Tibial nerve (tissue), 4 donors: ENCODE measurements around the gene TSHZ3. TPM values are rescaled to one million over a fixed set of nuclear protein-coding genes. Genes with fewer than 3 reads are reported as not detected.

Source experiments
- DNase-seq, 2 donors: peaks; one replicate each; pipeline ENCODE4 v3.0.0-alpha.2; 2019; ENCODE audit warnings: low spot score in 2 of 2
- H3K27ac ChIP-seq, 4 donors: fragments of 200-600 bp; sonication (generic) in 3 of 4; one replicate each; pipeline ENCODE4 v1.5.1; 2017 to 2019; ENCODE audit warnings: mild to moderate bottlenecking in 1 of 4
- H3K27me3 ChIP-seq, 2 donors: fragments of 200-600 bp; sonication (generic) in 1 of 2; one replicate each; pipeline versions ENCODE4 v1.5.1 to v1.6.0; 2017 to 2019
- H3K36me3 ChIP-seq, 3 donors: fragments of 200-600 bp; sonication (generic); one replicate each; pipeline ENCODE4 v1.5.1; 2018 to 2019
- H3K4me1 ChIP-seq, 4 donors: fragments of 200-600 bp; sonication (generic) in 3 of 4; one replicate each; pipeline ENCODE4 v1.5.1; 2017 to 2019
- H3K4me3 ChIP-seq, 4 donors: fragments of 200-600 bp; sonication (generic) in 3 of 4; one replicate each; pipeline ENCODE4 v1.5.1; 2017 to 2019; ENCODE audit warnings: mild to moderate bottlenecking in 1 of 4, moderate library complexity in 1 of 4
- H3K9me3 ChIP-seq, 4 donors: fragments of 200-600 bp; sonication (generic) in 3 of 4; one replicate each; pipeline ENCODE4 v1.5.1; 2017 to 2019
- CTCF ChIP-seq, 5 experiments: fragments of 200-600 bp in 3 of 5; fragments of 450-650 bp in 2 of 5; sonication (generic) in 3 of 5; IDR thresholded peaks; one replicate each; pipeline ENCODE4 v1.5.1; 2016 to 2019; ENCODE audit warnings: antibody characterized with exemption in 5 of 5, mild to moderate bottlenecking in 3 of 5, moderate library complexity in 2 of 5
- EP300 ChIP-seq, 2 donors: sonication (generic); formaldehyde crosslinking; IDR thresholded peaks; one replicate each; pipeline ENCODE4 v1.6.1; 2017; ENCODE audit warnings: antibody characterized with exemption in 2 of 2, mild to moderate bottlenecking in 1 of 2
- POLR2A ChIP-seq, 2 donors: fragments of 450-650 bp; IDR thresholded peaks; one replicate each; pipeline ENCODE4 v1.6.1; 2017; ENCODE audit warnings: antibody characterized with exemption in 2 of 2, mild to moderate bottlenecking in 2 of 2, moderate library complexity in 2 of 2
- WGBS, 2 donors: methylation state at CpG; one replicate each; pipeline ENCODE4 v1.1.5; 2018; 5-methylcytosine and 5-hydroxymethylcytosine counted together
- total RNA-seq, 4 donors: library from RNA; depleted of rRNA; stranded (reverse); fragments of >200 nt; gene quantifications; one replicate each; pipeline ENCODE4 v1.1.0, GENCODE V29; 2016

Gene TSHZ3
- total RNA-seq, 4 donors from 2014 or later: 20.4 to 22.4 (median 22.3) TPM

- WGBS, 2 donors: 72 to 73% methylated on average over 8 of the region's 8 CpGs
- Histone ChIP-seq H3K27me3 (peaks cover 0 to under 1% of the 10 kb centered on the region in 2 donors), H3K27ac (peak overlapping the region in 1 of 4 donors; percentile 93), H3K9me3 (no peaks in the 10 kb centered on the region), H3K36me3 (no peaks in the 10 kb centered on the region), H3K4me3 (no peak overlapping the region), H3K4me1 (peaks cover 0 to 39% (median 4%) of the 10 kb centered on the region in 4 donors)
- TF ChIP-seq CTCF (IDR thresholded peaks at IDR 0.05) (no peak), POLR2A (IDR thresholded peaks at IDR 0.05) (no peak), EP300 (IDR thresholded peaks at IDR 0.05) (no peak)
- no peak for DNase-seq
Observed at GRCh38 chr19:31346184-31347059, 2.8 kb downstream of the TSHZ3 start.

- Histone ChIP-seq H3K4me1 (peaks cover 0 to 52% (median 10%) of the 10 kb centered on the region in 4 donors), H3K27ac (peak overlapping the region in 2 of 4 donors; percentile 40 to 62), H3K9me3 (no peaks in the 10 kb centered on the region), H3K36me3 (no peaks in the 10 kb centered on the region), H3K27me3 (no peaks in the 10 kb centered on the region), H3K4me3 (peak overlapping the region in 1 of 4 donors; percentile 14)
- WGBS, 2 donors: 49% methylated on average over 9 of the region's 9 CpGs
- DNase-seq: no peak
- peak in 1 of 2 donors; percentile 9 for TF ChIP-seq EP300 (IDR thresholded peaks at IDR 0.05)
- TF ChIP-seq CTCF (IDR thresholded peaks at IDR 0.05): no peak
- no peak for TF ChIP-seq POLR2A (IDR thresholded peaks at IDR 0.05)
Observed at GRCh38 chr19:31344403-31344802, 4.8 kb downstream of the TSHZ3 start.

GRCh38 chr19:31342926-31343325 lies 6.3 kb downstream of the TSHZ3 start:
- H3K4me1 ChIP-seq: peaks cover 0 to 61% (median 14%) of the 10 kb centered on the region in 4 donors

GRCh38 chr19:31340042-31341025 lies 8.9 kb downstream of the TSHZ3 start:
- peak overlapping the region in 2 of 4 donors; percentile 32 to 75 for H3K27ac ChIP-seq
- 54 to 56% methylated on average over 14 of the region's 14 CpGs for WGBS, 2 donors
- TF ChIP-seq CTCF (IDR thresholded peaks at IDR 0.05) (no peak), POLR2A (IDR thresholded peaks at IDR 0.05) (no peak), EP300 (IDR thresholded peaks at IDR 0.05) (no peak)
- H3K4me1 ChIP-seq: peaks cover 0 to 56% (median 12%) of the 10 kb centered on the region in 4 donors
- H3K27me3 ChIP-seq: no peaks in the 10 kb centered on the region
- DNase-seq: no peak
- H3K9me3 ChIP-seq: no peaks in the 10 kb centered on the region
- no peaks in the 10 kb centered on the region for H3K36me3 ChIP-seq
- H3K4me3 ChIP-seq: no peak overlapping the region

More at GRCh38 chr19:31342926-31343325, 6.3 kb downstream of the TSHZ3 start:
- no peaks in the 10 kb centered on the region for H3K27me3 ChIP-seq
- H3K9me3 ChIP-seq: no peaks in the 10 kb centered on the region
- WGBS, 2 donors: 81% methylated on average over 5 of the region's 5 CpGs
- DNase-seq: no peak
- peak overlapping the region in 1 of 4 donors; percentile 8 for H3K27ac ChIP-seq
- H3K36me3 ChIP-seq: no peaks in the 10 kb centered on the region
- TF ChIP-seq CTCF (IDR thresholded peaks at IDR 0.05): no peak
- no peak for TF ChIP-seq POLR2A (IDR thresholded peaks at IDR 0.05)
- TF ChIP-seq EP300 (IDR thresholded peaks at IDR 0.05): no peak
- H3K4me3 ChIP-seq: no peak overlapping the region
